H1 (cell line): ENCODE data around the gene EDA. TPM values are rescaled to one million over a fixed set of nuclear protein-coding genes. Genes with fewer than 3 reads are reported as not detected.

Experiments
- CTCF ChIA-PET: fragments of 300-600 bp; sonication (Branson Sonifier 250); formaldehyde crosslinking; loops from one replicate; lab custom pipeline; 2021; ENCODE audit not compliant: partially characterized antibody; lab: Charles Lee
- POLR2A ChIA-PET: fragments of 300-600 bp; sonication (Branson Sonifier 250); formaldehyde crosslinking; loops from one replicate; lab custom pipeline; 2021; ENCODE audit warnings: inconsistent platforms; ENCODE audit not compliant: partially characterized antibody; lab: Charles Lee
- DNase-seq, 2 experiments: peaks; one replicate each; pipeline versions ENCODE4 v3.0.0 to v3.0.0-alpha.2; 2010 to 2022; ENCODE audit warnings: low spot score in 2 of 2, low read depth in 1 of 2, mixed read lengths in 1 of 2
- FAIRE-seq: peaks from 2 replicates; lab custom pipeline; 2011; peaks lifted over from hg19 to GRCh38; lab: Jason Lieb, UNC
- H2AFZ ChIP-seq: 2 replicates; pipeline ENCODE4 v1.8.1; 2012; ENCODE audit warnings: low read length, inconsistent platforms
- H2AK5ac ChIP-seq: 2 replicates; pipeline ENCODE4 v1.6.1; 2013; ENCODE audit warnings: low read depth, low read length
- H2BK120ac ChIP-seq: replicated peaks from 2 replicates; pipeline ENCODE3; 2013; ENCODE audit warnings: low read depth, low read length, inconsistent platforms
- H2BK12ac ChIP-seq: 2 replicates; pipeline ENCODE4 v1.6.1; 2013; ENCODE audit warnings: low read depth, low read length
- H2BK15ac ChIP-seq: 2 replicates; pipeline ENCODE4 v1.6.1; 2013; ENCODE audit warnings: low read length
- H2BK20ac ChIP-seq: 2 replicates; pipeline ENCODE4 v1.6.1; 2013; ENCODE audit warnings: low read length
- H2BK5ac ChIP-seq: 2 replicates; pipeline ENCODE4 v1.6.1; 2013; ENCODE audit warnings: low read depth, low read length
- H3K14ac ChIP-seq: 2 replicates; pipeline ENCODE4 v1.6.1; 2013; ENCODE audit warnings: inconsistent platforms; ENCODE audit not compliant: insufficient read length
- H3K18ac ChIP-seq: 2 replicates; pipeline ENCODE4 v1.6.1; 2013; ENCODE audit warnings: low read length; ENCODE audit errors: extremely low read depth
- H3K23ac ChIP-seq: 2 replicates; pipeline ENCODE4 v1.6.1; 2013; ENCODE audit warnings: inconsistent platforms; ENCODE audit not compliant: insufficient read length
- H3K23me2 ChIP-seq: 2 replicates; pipeline ENCODE4 v1.6.1; 2013; ENCODE audit warnings: low read depth, low read length
- H3K27ac ChIP-seq: 2 replicates; pipeline ENCODE4 v1.6.1; 2011; ENCODE audit warnings: low read depth, low read length, inconsistent platforms
- H3K27me3 ChIP-seq, 4 experiments: replicated peaks in 1 of 4; 1 replicate in 1 of 4; 2 replicates in 3 of 4; pipeline versions ENCODE4 v1.6.1 to v1.8.1; 2011 to 2013; ENCODE audit warnings: low read length in 3 of 4, mild to moderate bottlenecking in 3 of 4, inconsistent platforms in 2 of 4, mixed read lengths in 2 of 4, moderate library complexity in 1 of 4; ENCODE audit not compliant: control insufficient read depth in 3 of 4, insufficient read depth in 3 of 4; ENCODE audit errors: extremely low read depth in 1 of 4
- H3K36me3 ChIP-seq, 4 experiments: 2 replicates each; pipeline versions ENCODE4 v1.6.1 to v1.8.1; 2011 to 2013; ENCODE audit warnings: mild to moderate bottlenecking in 4 of 4, low read length in 3 of 4, moderate library complexity in 2 of 4, control low read depth in 1 of 4, inconsistent platforms in 1 of 4; ENCODE audit not compliant: insufficient read depth in 4 of 4, control insufficient read depth in 2 of 4
- H3K4ac ChIP-seq: replicated peaks from 2 replicates; pipeline ENCODE3; 2013; ENCODE audit warnings: low read length, low read depth, mixed read lengths, inconsistent platforms; ENCODE audit not compliant: insufficient read length
- H3K4me1 ChIP-seq, 4 experiments: replicated peaks in 1 of 4; 1 replicate in 1 of 4; 2 replicates in 3 of 4; pipeline versions ENCODE4 v1.6.1 to v1.8.1; 2011 to 2013; ENCODE audit warnings: low read length in 3 of 4, inconsistent platforms in 2 of 4, mixed read lengths in 1 of 4; ENCODE audit not compliant: insufficient read depth in 4 of 4, control insufficient read depth in 3 of 4
- H3K4me2 ChIP-seq, 2 experiments: 2 replicates each; pipeline versions ENCODE4 v1.6.1 to v1.8.1; 2011 to 2013; ENCODE audit warnings: low read depth in 2 of 2, low read length in 2 of 2, control low read depth in 1 of 2, inconsistent platforms in 1 of 2, mild to moderate bottlenecking in 1 of 2; ENCODE audit not compliant: insufficient read depth in 1 of 2
- H3K4me3 ChIP-seq, 4 experiments: fragments of 200-600, 300-600 bp in 1 of 4; sonication (generic), shearing (Covaris generic), sonication (Bioruptor Twin) in 1 of 4; 2 replicates each; pipeline versions ENCODE4 v1.5.1 to v1.8.1; 2011 to 2016; ENCODE audit warnings: low read length in 4 of 4, low read depth in 3 of 4, control low read depth in 2 of 4, inconsistent platforms in 2 of 4, mild to moderate bottlenecking in 2 of 4, mixed read lengths in 1 of 4, moderate library complexity in 1 of 4; ENCODE audit not compliant: insufficient read depth in 2 of 4; ENCODE audit errors: extremely low read depth in 1 of 4
- H3K56ac ChIP-seq: replicated peaks from 2 replicates; pipeline ENCODE3; 2013; ENCODE audit warnings: low read depth, mild to moderate bottlenecking, mixed read lengths, low read length, inconsistent platforms; ENCODE audit not compliant: insufficient read length
- H3K79me1 ChIP-seq: 2 replicates; pipeline ENCODE4 v1.6.1; 2013; ENCODE audit warnings: low read depth, low read length, control low read depth
- H3K79me2 ChIP-seq, 2 experiments: 2 replicates each; pipeline versions ENCODE4 v1.6.1 to v1.8.1; 2012 to 2013; ENCODE audit warnings: low read length in 2 of 2, mild to moderate bottlenecking in 2 of 2, inconsistent platforms in 1 of 2; ENCODE audit not compliant: insufficient read depth in 2 of 2, control insufficient read depth in 1 of 2
- H3K9ac ChIP-seq, 4 experiments: replicated peaks in 1 of 4; 1 replicate in 1 of 4; 2 replicates in 3 of 4; pipeline versions ENCODE4 v1.6.1 to v1.8.1; 2011 to 2013; ENCODE audit warnings: low read depth in 3 of 4, low read length in 3 of 4, control low read depth in 2 of 4, mild to moderate bottlenecking in 2 of 4, moderate library complexity in 2 of 4, inconsistent platforms in 1 of 4; ENCODE audit errors: extremely low read depth in 1 of 4
- H3K9me3 ChIP-seq, 2 experiments: 2 replicates each; pipeline versions ENCODE4 v1.6.1 to v1.8.1; 2012 to 2013; ENCODE audit warnings: mild to moderate bottlenecking in 2 of 2, moderate library complexity in 2 of 2, control low read depth in 1 of 2, inconsistent platforms in 1 of 2, low read depth in 1 of 2, low read length in 1 of 2, mixed read lengths in 1 of 2; ENCODE audit not compliant: insufficient read depth in 2 of 2
- H4K20me1 ChIP-seq, 2 experiments: replicated peaks in 1 of 2; 2 replicates each; pipeline versions ENCODE3 to v1.8.1; 2011 to 2013; ENCODE audit warnings: inconsistent platforms in 2 of 2, low read length in 2 of 2, mild to moderate bottlenecking in 1 of 2; ENCODE audit not compliant: insufficient read depth in 2 of 2, control insufficient read depth in 1 of 2
- H4K5ac ChIP-seq: 2 replicates; pipeline ENCODE4 v1.6.1; 2013; ENCODE audit warnings: low read length, low read depth, mixed read lengths, inconsistent platforms; ENCODE audit not compliant: insufficient read length
- H4K8ac ChIP-seq: 2 replicates; pipeline ENCODE4 v1.8.0; 2013; ENCODE audit warnings: mild to moderate bottlenecking, moderate library complexity, low read length, inconsistent platforms; ENCODE audit not compliant: insufficient read depth; ENCODE audit errors: extremely low read depth
- H4K91ac ChIP-seq: replicated peaks from 2 replicates; pipeline ENCODE3; 2013; ENCODE audit warnings: low read length, mixed read lengths, inconsistent platforms; ENCODE audit not compliant: insufficient read length
- CHD2 ChIP-seq: IDR thresholded peaks from 2 replicates; pipeline ENCODE4 v1.6.1; 2012; ENCODE audit warnings: low read length, improper control_type of control experiment
- CREB1 ChIP-seq: IDR thresholded peaks from 2 replicates; pipeline ENCODE4 v1.6.1; 2012; ENCODE audit warnings: inconsistent platforms
- EGR1 ChIP-seq: IDR thresholded peaks from 2 replicates; pipeline ENCODE4 v1.6.1; 2011; ENCODE audit warnings: low read depth, low read length, borderline replicate concordance
- GABPA ChIP-seq: IDR thresholded peaks from 2 replicates; pipeline ENCODE4 v1.6.1; 2011; ENCODE audit warnings: mild to moderate bottlenecking, low read length, moderate library complexity, borderline replicate concordance; ENCODE audit not compliant: insufficient read depth
- PHF8 ChIP-seq: fragments of 200-600 bp; sonication (generic); conservative IDR thresholded peaks from 2 replicates; pipeline ENCODE4 v1.7.1; 2012; ENCODE audit warnings: low read depth, mild to moderate bottlenecking, inconsistent platforms, low read length, moderate library complexity
- POU5F1 ChIP-seq: IDR thresholded peaks from 2 replicates; pipeline ENCODE4 v1.6.1; 2011; ENCODE audit warnings: low read depth, mild to moderate bottlenecking, low read length, moderate library complexity
- SIX5 ChIP-seq: IDR thresholded peaks from 2 replicates; pipeline ENCODE4 v1.6.1; 2011; ENCODE audit warnings: mild to moderate bottlenecking, low read depth, low read length
- TEAD4 ChIP-seq: IDR thresholded peaks from 2 replicates; pipeline ENCODE4 v1.6.1; 2012; ENCODE audit warnings: low read depth, low read length, inconsistent platforms, mixed read lengths
- WGBS, 2 experiments: shearing (Covaris generic) in 1 of 2; methylation state at CpG; one replicate each; pipeline versions ENCODE4 v1.1.6 to v1.1.7; 2013 to 2015; ENCODE audit warnings: low lambda C conversion rate in 2 of 2, mixed read lengths in 2 of 2, inconsistent platforms in 1 of 2, low coverage in 1 of 2, missing lambda C conversion rate in 1 of 2; ENCODE audit not compliant: insufficient replicate concordance in 2 of 2, insufficient coverage in 1 of 2, insufficient read length in 1 of 2; ENCODE audit errors: extremely low coverage in 1 of 2, missing lambda C conversion rate in 1 of 2; 5-methylcytosine and 5-hydroxymethylcytosine counted together
- polyA plus RNA-seq, 7 experiments: library from polyadenylated mRNA; depleted of rRNA in 3 of 7; stranded (reverse) in 5 of 7; unstranded in 2 of 7; fragments of >200 nt in 5 of 7; fragments of 200-250 nt in 2 of 7; gene quantifications; 1 replicate in 5 of 7; 2 replicates in 1 of 7; 4 replicates in 1 of 7; pipeline versions ENCODE4 v1.2.1 to v1.2.3, GENCODE V29; 2011 to 2013; ENCODE audit warnings: missing spikeins in 2 of 7, mixed read lengths in 2 of 7
- total RNA-seq: library from RNA; stranded (reverse); fragmentation: NEBNext Ultra II Directional; extraction: Animal tissue kit (Norgen Biotek cat#: 25700); gene quantifications from 2 replicates; pipeline ENCODE4 v1.2.1, GENCODE V29; 2021

EDA gene
- total and polyA plus RNA-seq, 2 of the 8 experiments (the other 6 are each of a cell fraction or from before 2014, with no cell fraction given), result 7.5 to 10.5 TPM

DNA sequence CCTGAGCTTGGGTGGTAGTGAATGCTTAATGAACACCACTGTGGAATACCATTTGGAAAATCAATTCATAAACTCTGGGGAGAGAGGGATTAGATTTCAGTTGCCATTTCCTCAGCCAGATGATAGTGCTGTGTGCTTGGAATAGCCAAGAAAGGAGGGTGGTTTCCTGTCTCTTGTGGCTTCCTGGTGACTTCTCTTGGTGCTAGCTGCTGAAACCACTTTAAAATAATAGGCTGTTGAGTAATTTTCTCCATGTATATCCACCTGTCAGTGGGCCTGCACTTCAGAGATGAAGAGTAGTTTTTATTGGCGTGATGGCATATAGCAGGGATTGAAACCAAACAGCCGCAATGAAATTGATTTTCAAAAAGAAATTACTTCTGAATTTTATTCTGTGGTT is 11.8 kb downstream of the EDA start:
- ChIA-PET CTCF (interaction anchor here (1.2 kb wide), 1 partner anchor 10 kb away, joined by 4 read pairs; no protein-coding TSS in a partner anchor), POLR2A (no interaction called here)
- no peak overlapping the region for H3K4ac ChIP-seq
- H4K20me1 ChIP-seq, result no peaks in the 10 kb centered on the region
- H2BK20ac ChIP-seq, result no peak overlapping the region
- no peak overlapping the region for H2AK5ac ChIP-seq
- H2AFZ ChIP-seq, result no peak overlapping the region
- H3K18ac ChIP-seq, result no peak overlapping the region; the same call in 1 of the 2 replicates
- no peak overlapping the region for H2BK15ac ChIP-seq
- H3K56ac ChIP-seq, result no peak overlapping the region
- TF ChIP-seq EGR1 (no peak), POU5F1 (no peak), CHD2 (no peak), PHF8 (no peak), TEAD4 (no peak), GABPA (no peak), CREB1 (no peak), SIX5 (no peak)
- 81% methylated on average over 2 of the region's 2 CpGs; no CpG with 5 or more reads in 1 of the 2 experiments for WGBS, 2 experiments
- no peak overlapping the region for H3K4me3 ChIP-seq
- no peak overlapping the region for H3K4me2 ChIP-seq
- no peak overlapping the region for H4K91ac ChIP-seq
- H2BK120ac ChIP-seq, result no peak overlapping the region
- peaks cover 1% of the 10 kb centered on the region; the same call in 1 of the 2 replicates for H3K23me2 ChIP-seq
- H3K27ac ChIP-seq, result no peak overlapping the region
- H3K36me3 ChIP-seq, result no peaks in the 10 kb centered on the region; a peak in 1 of 8 replicates
- no peak overlapping the region for H4K8ac ChIP-seq
- no peak overlapping the region for H2BK12ac ChIP-seq
- H3K79me1 ChIP-seq, result no peaks in the 10 kb centered on the region
- H4K5ac ChIP-seq, result no peak overlapping the region
- DNase-seq, result no peak
- H3K9me3 ChIP-seq, result no peaks in the 10 kb centered on the region
- no peaks in the 10 kb centered on the region for H3K27me3 ChIP-seq
- no peak overlapping the region for H3K9ac ChIP-seq
- H2BK5ac ChIP-seq, result no peak overlapping the region
- FAIRE-seq, result no peak
- H3K79me2 ChIP-seq, result peaks cover 0 to 6% of the 10 kb centered on the region in 2 experiments; a peak in 2 of 4 replicates
- no peak overlapping the region for H3K23ac ChIP-seq
- no peak overlapping the region for H3K14ac ChIP-seq
- no peaks in the 10 kb centered on the region; a peak in 1 of 7 replicates for H3K4me1 ChIP-seq
